SH-SY5Y (cell line): ENCODE measurements around the gene ADAMTS17.

Source experiments
- GATA2 ChIP-seq: IDR thresholded peaks from 2 replicates; pipeline ENCODE4 v1.6.1; 2011; ENCODE audit warnings: mild to moderate bottlenecking, low read depth, low read length
- GATA3 ChIP-seq: IDR thresholded peaks from 2 replicates; pipeline ENCODE4 v1.6.1; 2011; ENCODE audit warnings: low read depth, mild to moderate bottlenecking, low read length, moderate library complexity

DNA sequence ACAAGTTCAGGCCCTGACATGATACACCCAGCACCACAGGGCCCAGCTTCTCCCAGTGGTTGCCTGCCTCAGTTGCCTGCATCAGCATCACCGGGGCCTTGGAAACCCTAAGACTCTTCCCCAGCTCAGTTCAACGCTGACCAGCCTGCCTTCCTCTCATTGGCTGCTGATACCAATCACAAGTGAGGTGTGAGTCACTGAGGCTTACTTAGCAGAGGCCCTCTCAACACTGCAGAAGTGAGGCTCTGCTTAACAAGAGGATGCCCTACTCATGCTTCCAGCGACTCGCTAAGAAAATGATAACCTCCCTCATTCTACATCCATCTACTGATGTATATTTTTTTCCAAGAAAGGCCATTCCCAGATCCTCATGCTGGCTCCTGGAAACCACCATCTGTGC, 151.9 kb downstream of the ADAMTS17 start:
- TF ChIP-seq GATA2 (no peak), GATA3 (no peak)
